ENCODE results near the gene GSKIP.
"Not testable (repeated sequence)": the region's sequence is repeated elsewhere in the genome, so short reads cannot be mapped to it uniquely, and the experiment has no call there.

GSKIP gene

GRCh38 chr14:96362965-96363750, at the start of gene GSKIP, which contains the start of gene ATG2B:
TSS of gene GSKIP (plus strand) at chr14:96363526. CDS start at chr14:96382248, 18,722 bp downstream.
TSS of gene ATG2B (minus strand) at chr14:96363341. CDS start at chr14:96362976, 365 bp downstream.
- peak within 1 kb of the TSS; percentile 93 for H3K27ac Mint-ChIP-seq
- no peaks in the 10 kb centered on the region for H3K9me3 Mint-ChIP-seq
- H3K4me3 Mint-ChIP-seq: peak within 1 kb of the TSS; percentile 90
- no peaks in the 10 kb centered on the region for H3K27me3 Mint-ChIP-seq
- peaks cover 12% of the 10 kb centered on the region for H3K36me3 Mint-ChIP-seq (ENCODE audit: low read depth)
- H3K4me1 Mint-ChIP-seq (ENCODE audit: low read depth): peaks cover 52% of the 10 kb centered on the region

- peaks cover 44% of the 10 kb centered on the region for H3K36me3 Mint-ChIP-seq (ENCODE audit: low read depth)
- H3K4me3 Mint-ChIP-seq: no peak overlapping the region
- no peak overlapping the region for H3K27ac Mint-ChIP-seq
- H3K4me1 Mint-ChIP-seq (ENCODE audit: low read depth): no peaks in the 10 kb centered on the region
- H3K27me3 Mint-ChIP-seq: no peaks in the 10 kb centered on the region
- H3K9me3 Mint-ChIP-seq: no peaks in the 10 kb centered on the region
These were observed 47.2 kb upstream of the GSKIP start for GRCh38 chr14:96316087-96316486.

GRCh38 chr14:96318836-96319235, 44.5 kb upstream of the GSKIP start:
- H3K27ac Mint-ChIP-seq: no peak overlapping the region

GRCh38 chr14:96320605-96321004, 42.7 kb upstream of the GSKIP start:
- peaks cover 55% of the 10 kb centered on the region for H3K36me3 Mint-ChIP-seq (ENCODE audit: low read depth)
- no peaks in the 10 kb centered on the region for H3K4me1 Mint-ChIP-seq (ENCODE audit: low read depth)
- H3K27me3 Mint-ChIP-seq: no peaks in the 10 kb centered on the region
- no peaks in the 10 kb centered on the region for H3K9me3 Mint-ChIP-seq
- H3K4me3 Mint-ChIP-seq: no peak overlapping the region
- no peak overlapping the region for H3K27ac Mint-ChIP-seq

More at GRCh38 chr14:96318836-96319235, 44.5 kb upstream of the GSKIP start:
- Mint-ChIP-seq H3K4me1 (ENCODE audit: low read depth) (no peaks in the 10 kb centered on the region), H3K36me3 (ENCODE audit: low read depth) (peaks cover 55% of the 10 kb centered on the region), H3K4me3 (no peak overlapping the region), H3K27me3 (no peaks in the 10 kb centered on the region), H3K9me3 (no peaks in the 10 kb centered on the region)

- H3K27me3 Mint-ChIP-seq: no peaks in the 10 kb centered on the region
- peaks cover 39% of the 10 kb centered on the region for H3K36me3 Mint-ChIP-seq (ENCODE audit: low read depth)
- no peak overlapping the region for H3K27ac Mint-ChIP-seq
- no peaks in the 10 kb centered on the region for H3K4me1 Mint-ChIP-seq (ENCODE audit: low read depth)
- no peak overlapping the region for H3K4me3 Mint-ChIP-seq
- no peaks in the 10 kb centered on the region for H3K9me3 Mint-ChIP-seq
These were observed 39.1 kb upstream of the GSKIP start for GRCh38 chr14:96324219-96324618.

- Mint-ChIP-seq H3K36me3 (ENCODE audit: low read depth) (peaks cover 43% of the 10 kb centered on the region), H3K27me3 (no peaks in the 10 kb centered on the region), H3K9me3 (no peaks in the 10 kb centered on the region), H3K27ac (no peak overlapping the region), H3K4me3 (no peak overlapping the region), H3K4me1 (ENCODE audit: low read depth) (no peaks in the 10 kb centered on the region)
These were observed 24.8 kb upstream of the GSKIP start for GRCh38 chr14:96338551-96338950.

GRCh38 chr14:96341323-96341722, 22.0 kb upstream of the GSKIP start:
- Mint-ChIP-seq H3K27ac (no peak overlapping the region), H3K4me1 (ENCODE audit: low read depth) (no peaks in the 10 kb centered on the region), H3K9me3 (no peaks in the 10 kb centered on the region), H3K4me3 (no peak overlapping the region), H3K36me3 (ENCODE audit: low read depth) (peaks cover 43% of the 10 kb centered on the region), H3K27me3 (no peaks in the 10 kb centered on the region)

GRCh38 chr14:96345669-96346068, 17.7 kb upstream of the GSKIP start:
- peaks cover 6% of the 10 kb centered on the region for H3K4me1 Mint-ChIP-seq (ENCODE audit: low read depth)
- no peaks in the 10 kb centered on the region for H3K27me3 Mint-ChIP-seq
- H3K4me3 Mint-ChIP-seq: no peak overlapping the region
- H3K27ac Mint-ChIP-seq: no peak overlapping the region
- H3K36me3 Mint-ChIP-seq (ENCODE audit: low read depth): peaks cover 26% of the 10 kb centered on the region
- H3K9me3 Mint-ChIP-seq: no peaks in the 10 kb centered on the region

- H3K4me1 Mint-ChIP-seq (ENCODE audit: low read depth); H3K9me3 Mint-ChIP-seq; H3K27ac Mint-ChIP-seq; H3K27me3 Mint-ChIP-seq; H3K4me3 Mint-ChIP-seq: not testable (repeated sequence)
- H3K36me3 Mint-ChIP-seq (ENCODE audit: low read depth): peaks cover 13% of the 10 kb centered on the region
These were observed 15.4 kb upstream of the GSKIP start for GRCh38 chr14:96347957-96348356.

GRCh38 chr14:96349286-96350075, 13.8 kb upstream of the GSKIP start:
- Mint-ChIP-seq H3K27ac (peak overlapping the region; percentile 5), H3K27me3 (no peaks in the 10 kb centered on the region), H3K4me3 (no peak overlapping the region), H3K4me1 (ENCODE audit: low read depth) (peaks cover 6% of the 10 kb centered on the region), H3K36me3 (ENCODE audit: low read depth) (peaks cover 16% of the 10 kb centered on the region), H3K9me3 (no peaks in the 10 kb centered on the region)

- H3K4me1 Mint-ChIP-seq (ENCODE audit: low read depth): peaks cover 17% of the 10 kb centered on the region
- no peak overlapping the region for H3K27ac Mint-ChIP-seq
- no peak overlapping the region for H3K4me3 Mint-ChIP-seq
- H3K27me3 Mint-ChIP-seq: no peaks in the 10 kb centered on the region
- H3K9me3 Mint-ChIP-seq: no peaks in the 10 kb centered on the region
- peaks cover 27% of the 10 kb centered on the region for H3K36me3 Mint-ChIP-seq (ENCODE audit: low read depth)
These were observed 11.3 kb upstream of the GSKIP start for GRCh38 chr14:96351986-96352385.

- Mint-ChIP-seq H3K27me3 (no peaks in the 10 kb centered on the region), H3K4me1 (ENCODE audit: low read depth) (peaks cover 23% of the 10 kb centered on the region), H3K4me3 (no peak overlapping the region), H3K27ac (no peak overlapping the region), H3K9me3 (no peaks in the 10 kb centered on the region), H3K36me3 (ENCODE audit: low read depth) (peaks cover 25% of the 10 kb centered on the region)
These were observed 10.6 kb upstream of the GSKIP start for GRCh38 chr14:96352708-96353107.

GRCh38 chr14:96354246-96354645, 9.1 kb upstream of the GSKIP start:
- Mint-ChIP-seq H3K4me3 (no peak overlapping the region), H3K36me3 (ENCODE audit: low read depth) (peaks cover 26% of the 10 kb centered on the region), H3K4me1 (ENCODE audit: low read depth) (peaks cover 29% of the 10 kb centered on the region), H3K27me3 (no peaks in the 10 kb centered on the region), H3K27ac (no peak overlapping the region), H3K9me3 (no peaks in the 10 kb centered on the region)

GRCh38 chr14:96357216-96357615, 6.1 kb upstream of the GSKIP start:
- peaks cover 52% of the 10 kb centered on the region for H3K4me1 Mint-ChIP-seq (ENCODE audit: low read depth)
- H3K4me3 Mint-ChIP-seq: no peak overlapping the region
- no peaks in the 10 kb centered on the region for H3K9me3 Mint-ChIP-seq
- H3K27me3 Mint-ChIP-seq: no peaks in the 10 kb centered on the region
- peak overlapping the region; percentile 7 for H3K27ac Mint-ChIP-seq
- H3K36me3 Mint-ChIP-seq (ENCODE audit: low read depth): peaks cover 33% of the 10 kb centered on the region

- Mint-ChIP-seq H3K27ac (no peak overlapping the region), H3K36me3 (ENCODE audit: low read depth) (peaks cover 26% of the 10 kb centered on the region), H3K9me3 (no peaks in the 10 kb centered on the region), H3K4me3 (peak overlapping the region; percentile 8), H3K4me1 (ENCODE audit: low read depth) (peaks cover 66% of the 10 kb centered on the region), H3K27me3 (no peaks in the 10 kb centered on the region)
These were observed 3.4 kb upstream of the GSKIP start for GRCh38 chr14:96359959-96360358.

Measured in stimulated activated naive CD8-positive, alpha-beta T cell treated with anti-CD3 and anti-CD28 coated beads, Interleukin-15, Interleukin-2, amounts not matched to agents 100 ng/mL and 50 ng/mL, for 24 hours (primary cell).